ENCODE results near the gene PLCH2. TPM values are rescaled to one million over a fixed set of nuclear protein-coding genes. Genes with fewer than 3 reads are reported as not detected.

The PLCH2 gene
- total RNA-seq, 1 donor, result under 0.01 TPM

DNA sequence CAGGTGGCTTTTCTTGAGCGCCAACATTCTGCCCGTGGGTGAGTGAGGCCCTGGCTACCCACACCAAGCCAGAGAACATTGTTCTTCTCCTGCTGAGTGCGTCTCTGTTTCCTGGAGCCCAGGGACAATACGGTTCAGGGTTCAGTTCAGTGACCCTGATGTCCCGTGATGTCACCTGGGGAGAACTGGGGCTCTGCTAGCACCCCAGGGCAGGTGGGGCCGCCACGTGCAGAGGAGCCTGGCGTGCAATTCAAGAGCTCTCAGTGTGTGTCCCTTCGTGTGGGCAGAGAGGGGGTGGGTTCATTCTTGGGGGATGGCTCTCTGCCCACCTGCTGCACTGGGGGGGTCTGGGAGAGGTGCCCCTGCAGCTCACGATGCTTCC lies 45.5 kb upstream of the PLCH2 start:
- DNase-seq (ENCODE audit: low read depth), result no peak
- TF ChIP-seq, protein P1, sequence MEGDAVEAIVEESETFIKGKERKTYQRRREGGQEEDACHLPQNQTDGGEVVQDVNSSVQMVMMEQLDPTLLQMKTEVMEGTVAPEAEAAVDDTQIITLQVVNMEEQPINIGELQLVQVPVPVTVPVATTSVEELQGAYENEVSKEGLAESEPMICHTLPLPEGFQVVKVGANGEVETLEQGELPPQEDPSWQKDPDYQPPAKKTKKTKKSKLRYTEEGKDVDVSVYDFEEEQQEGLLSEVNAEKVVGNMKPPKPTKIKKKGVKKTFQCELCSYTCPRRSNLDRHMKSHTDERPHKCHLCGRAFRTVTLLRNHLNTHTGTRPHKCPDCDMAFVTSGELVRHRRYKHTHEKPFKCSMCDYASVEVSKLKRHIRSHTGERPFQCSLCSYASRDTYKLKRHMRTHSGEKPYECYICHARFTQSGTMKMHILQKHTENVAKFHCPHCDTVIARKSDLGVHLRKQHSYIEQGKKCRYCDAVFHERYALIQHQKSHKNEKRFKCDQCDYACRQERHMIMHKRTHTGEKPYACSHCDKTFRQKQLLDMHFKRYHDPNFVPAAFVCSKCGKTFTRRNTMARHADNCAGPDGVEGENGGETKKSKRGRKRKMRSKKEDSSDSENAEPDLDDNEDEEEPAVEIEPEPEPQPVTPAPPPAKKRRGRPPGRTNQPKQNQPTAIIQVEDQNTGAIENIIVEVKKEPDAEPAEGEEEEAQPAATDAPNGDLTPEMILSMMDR (IDR thresholded peaks at IDR 0.05; ENCODE audit: insufficient read depth, low read depth, low read length), result no peak
- H3K4me3 ChIP-seq (ENCODE audit: low read depth, low read length), result no peak overlapping the region

DNA sequence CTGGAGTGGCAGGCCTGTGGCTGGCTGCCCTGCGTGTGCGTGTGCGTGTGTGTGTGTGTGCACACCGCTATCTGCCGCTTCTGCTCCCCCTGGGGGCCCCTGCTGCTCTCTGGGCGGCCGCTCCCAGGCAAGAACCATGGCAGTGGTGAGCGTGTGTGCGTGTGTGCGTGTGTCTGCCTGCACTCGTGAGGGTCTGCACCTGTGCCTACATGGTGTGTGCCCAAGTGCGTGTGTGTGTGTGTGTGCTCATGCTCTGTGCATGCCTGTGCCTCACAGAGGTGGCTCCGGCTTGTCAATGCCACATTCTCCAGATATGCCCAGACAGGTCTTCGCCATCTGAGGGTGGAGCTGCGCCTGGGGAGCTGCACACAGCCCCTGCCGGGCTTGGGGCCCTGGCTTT lies 45.0 kb upstream of the PLCH2 start:
- TF ChIP-seq, protein P1 (IDR thresholded peaks at IDR 0.05; ENCODE audit: insufficient read depth, low read depth, low read length), result no peak
- no peak overlapping the region for H3K4me3 ChIP-seq (ENCODE audit: low read depth, low read length)
- DNase-seq (ENCODE audit: low read depth), result no peak

DNA sequence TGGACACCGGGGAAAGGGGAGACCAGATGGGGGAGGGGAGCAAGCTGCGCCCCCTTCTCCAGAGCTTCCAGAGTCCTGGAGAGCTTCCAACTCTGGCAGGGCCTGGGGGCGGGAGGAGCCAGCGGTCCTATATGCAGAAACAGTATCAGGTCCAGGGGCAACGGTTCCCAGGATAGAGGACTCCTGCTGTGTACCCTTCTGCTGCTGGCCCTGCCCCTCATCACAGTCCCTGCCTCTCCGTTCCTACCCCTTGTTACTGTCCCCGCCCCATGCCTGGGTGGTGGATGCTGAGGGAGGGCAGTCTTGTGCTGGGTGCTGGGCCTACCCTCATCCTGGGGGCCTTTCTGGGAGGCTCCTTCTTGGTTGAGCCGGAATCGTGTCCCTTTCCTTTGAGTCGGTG lies 44.6 kb upstream of the PLCH2 start:
- TF ChIP-seq, protein P1 (IDR thresholded peaks at IDR 0.05; ENCODE audit: insufficient read depth, low read depth, low read length), result no peak
- no peak overlapping the region for H3K4me3 ChIP-seq (ENCODE audit: low read depth, low read length)
- DNase-seq (ENCODE audit: low read depth), result no peak

DNA sequence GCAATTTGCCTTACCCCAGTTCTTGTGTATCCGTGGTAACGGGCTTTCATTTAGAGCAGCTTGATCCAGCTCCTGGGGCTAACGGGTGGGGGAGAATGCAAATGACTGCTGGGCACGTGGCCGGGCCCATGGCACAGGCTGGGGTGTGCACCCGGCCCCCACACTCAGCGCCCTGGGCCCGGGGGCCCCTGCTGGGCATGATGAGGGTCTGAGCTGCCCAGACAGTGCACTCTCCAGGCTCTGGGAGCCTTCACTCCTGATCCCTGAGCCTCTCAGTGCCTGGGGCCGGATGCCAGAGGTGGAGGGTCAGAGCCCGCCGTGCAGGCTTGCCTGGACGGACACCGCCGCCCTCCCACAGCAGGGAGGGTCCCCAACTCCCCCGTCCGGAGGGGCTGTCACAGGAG lies 43.6 kb upstream of the PLCH2 start:
- TF ChIP-seq, protein P1 (IDR thresholded peaks at IDR 0.05; ENCODE audit: insufficient read depth, low read depth, low read length), result no peak
- H3K4me3 ChIP-seq (ENCODE audit: low read depth, low read length), result no peak overlapping the region
- no peak for DNase-seq (ENCODE audit: low read depth)

DNA sequence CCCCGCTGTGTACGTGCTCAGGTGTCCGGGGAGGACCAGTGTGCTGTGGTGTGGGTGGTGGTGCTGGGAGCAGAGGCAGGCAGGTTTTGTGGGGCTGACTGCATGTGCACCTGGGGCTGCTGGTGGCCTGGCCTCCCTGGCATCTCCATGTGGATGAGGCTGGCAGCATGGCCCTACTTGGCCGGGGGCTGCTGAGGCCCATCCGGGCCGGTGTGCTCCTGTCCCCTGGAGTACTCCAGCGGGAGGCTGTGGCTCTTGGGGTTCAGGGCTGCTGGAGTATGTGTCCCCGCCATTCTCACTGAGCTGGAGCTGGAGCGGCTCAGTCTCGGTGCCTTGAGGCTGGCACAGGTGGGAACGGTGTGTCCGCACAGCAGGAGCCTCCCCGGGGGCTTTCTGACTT lies 42.9 kb upstream of the PLCH2 start:
- no peak for DNase-seq (ENCODE audit: low read depth)
- TF ChIP-seq, protein P1 (IDR thresholded peaks at IDR 0.05; ENCODE audit: insufficient read depth, low read depth, low read length), result no peak

DNA sequence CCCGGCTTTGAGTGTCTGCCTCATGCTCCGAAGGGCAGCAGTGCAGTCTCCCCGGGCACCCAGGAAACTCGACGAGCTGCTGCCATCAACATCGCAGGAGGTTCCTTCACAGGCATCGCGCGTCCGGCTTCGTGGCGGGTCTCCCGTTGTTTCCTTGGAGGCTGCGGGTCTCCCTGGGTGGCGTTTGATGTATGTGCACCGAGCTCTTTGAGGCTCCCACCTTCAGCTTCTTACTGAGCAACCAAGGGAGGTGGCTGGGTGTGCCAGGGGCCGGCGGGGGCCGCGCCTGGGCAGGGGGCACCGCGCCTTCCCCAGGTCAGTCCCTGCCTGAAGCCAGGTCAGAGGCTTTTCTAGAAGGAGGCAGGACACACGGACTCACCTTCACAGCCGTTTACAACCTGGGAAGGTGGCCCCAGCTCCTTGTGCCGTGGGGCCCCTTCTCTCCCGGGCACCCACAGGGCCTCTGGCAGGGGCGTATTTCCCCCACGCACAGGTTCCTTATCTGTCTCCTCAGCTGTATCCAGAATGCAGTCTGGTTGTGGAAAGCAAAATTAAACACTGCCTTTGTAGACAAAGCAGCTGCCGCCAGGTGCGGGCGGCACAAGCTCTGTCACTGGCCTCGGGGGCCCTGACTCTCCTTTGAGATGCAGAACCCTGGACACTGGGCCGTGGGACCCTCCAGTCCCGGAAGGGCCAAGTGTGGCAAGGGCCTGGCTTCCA lies 42.0 kb upstream of the PLCH2 start:
- no peak for DNase-seq (ENCODE audit: low read depth)
- no peak overlapping the region for H3K4me3 ChIP-seq (ENCODE audit: low read depth, low read length)
- TF ChIP-seq, protein P1 (IDR thresholded peaks at IDR 0.05; ENCODE audit: insufficient read depth, low read depth, low read length), result no peak

More for the DNA sequence above, 42.9 kb upstream of the PLCH2 start:
- H3K4me3 ChIP-seq (ENCODE audit: low read depth, low read length), result no peak overlapping the region

DNA sequence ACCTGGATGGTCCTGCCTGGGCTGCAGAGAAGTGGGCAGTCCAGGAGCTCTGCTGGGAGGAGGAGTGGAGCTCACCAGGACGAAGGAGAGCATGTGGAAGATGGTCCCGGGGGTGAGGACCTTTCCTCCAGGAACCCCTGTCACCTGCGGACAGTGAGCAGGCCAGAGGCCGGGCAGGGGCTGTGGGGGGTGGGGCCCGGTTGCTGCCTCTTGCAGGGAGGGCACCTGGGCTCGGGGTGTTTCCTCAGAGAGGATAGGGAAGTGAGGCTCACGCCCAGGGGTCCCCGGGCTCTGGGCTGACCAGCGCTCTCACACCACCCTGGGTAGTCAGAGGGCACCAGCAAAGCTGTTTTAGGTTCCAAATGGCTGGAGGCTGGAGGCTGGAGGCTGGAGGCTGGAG lies 41.0 kb upstream of the PLCH2 start:
- TF ChIP-seq, protein P1 (IDR thresholded peaks at IDR 0.05; ENCODE audit: insufficient read depth, low read depth, low read length), result no peak
- DNase-seq (ENCODE audit: low read depth), result no peak
- no peak overlapping the region for H3K4me3 ChIP-seq (ENCODE audit: low read depth, low read length)

All from fibroblast of villous mesenchyme (primary cell).